NCI-H146 treated with DMSO at 0.1 percent for 48 hours (cell line): ENCODE results near the gene DNAH17.

Source experiments
- DNase-seq: peaks from one replicate; lab custom pipeline; 2025; ENCODE audit not compliant: unreplicated experiment; lab: John Stamatoyannopoulos, UW

Gene DNAH17

DNA sequence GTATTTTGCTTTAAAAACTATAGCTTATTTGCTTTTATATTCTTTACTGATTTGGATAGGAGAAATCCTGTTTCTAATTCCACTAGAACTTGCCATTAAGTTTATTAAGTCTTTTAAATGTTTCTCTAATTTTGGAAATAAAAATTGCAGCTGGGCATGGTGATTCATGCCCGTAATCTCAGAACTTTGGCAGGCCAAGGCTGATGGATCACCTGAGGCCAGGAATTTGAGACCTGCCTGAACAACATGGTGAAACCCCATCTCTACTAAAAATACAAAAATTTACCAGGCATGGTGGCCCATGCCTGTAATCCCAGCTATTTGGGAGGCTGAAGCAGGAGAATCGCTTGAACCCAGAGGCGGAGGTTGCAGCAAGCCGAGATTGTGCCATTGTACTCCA, 30.7 kb downstream of the DNAH17 start:
- DNase-seq: no peak

GRCh38 chr17:78544881-78545755, 32.1 kb downstream of the DNAH17 start:
- peak; percentile 50 for DNase-seq

DNA sequence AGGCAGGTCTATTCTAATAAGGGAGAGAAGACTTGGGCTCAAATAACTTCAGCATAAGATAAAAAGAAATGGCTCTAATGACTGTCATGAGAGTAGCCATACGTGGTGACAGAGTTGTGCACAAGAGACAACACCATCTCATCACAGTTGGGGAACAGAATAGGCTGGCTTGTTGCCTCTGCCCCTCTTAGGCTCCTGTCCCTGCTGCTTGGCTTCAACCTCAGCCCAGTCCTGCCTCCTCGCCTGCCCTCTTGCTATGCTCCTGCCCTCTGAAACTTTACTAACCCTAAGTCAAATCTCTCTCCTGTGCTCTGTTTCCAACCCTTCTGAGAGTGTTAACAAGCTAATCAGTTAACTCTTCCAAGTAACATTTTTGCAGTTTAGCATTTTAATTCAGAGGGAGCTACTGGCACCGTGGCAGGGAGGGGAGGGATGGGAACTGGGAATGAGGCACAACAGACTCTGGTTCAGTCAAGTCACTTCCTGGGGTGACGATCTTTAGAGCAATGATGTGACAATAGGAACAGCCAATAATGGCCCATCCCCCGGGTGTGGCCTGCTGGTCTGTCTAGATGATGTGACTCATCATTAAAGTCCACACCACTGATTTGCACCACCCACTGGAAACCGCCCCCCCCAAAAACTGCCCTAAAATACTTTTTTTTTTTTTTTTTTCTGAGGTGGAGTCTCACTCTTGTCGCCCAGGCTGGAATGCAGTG, 35.5 kb downstream of the DNAH17 start:
- peak; percentile 0 for DNase-seq

- DNase-seq: no peak
These were observed 37.4 kb downstream of the DNAH17 start for GRCh38 chr17:78539781-78540180.

- DNase-seq: no peak
These were observed 39.0 kb downstream of the DNAH17 start for GRCh38 chr17:78538033-78538776.

DNA sequence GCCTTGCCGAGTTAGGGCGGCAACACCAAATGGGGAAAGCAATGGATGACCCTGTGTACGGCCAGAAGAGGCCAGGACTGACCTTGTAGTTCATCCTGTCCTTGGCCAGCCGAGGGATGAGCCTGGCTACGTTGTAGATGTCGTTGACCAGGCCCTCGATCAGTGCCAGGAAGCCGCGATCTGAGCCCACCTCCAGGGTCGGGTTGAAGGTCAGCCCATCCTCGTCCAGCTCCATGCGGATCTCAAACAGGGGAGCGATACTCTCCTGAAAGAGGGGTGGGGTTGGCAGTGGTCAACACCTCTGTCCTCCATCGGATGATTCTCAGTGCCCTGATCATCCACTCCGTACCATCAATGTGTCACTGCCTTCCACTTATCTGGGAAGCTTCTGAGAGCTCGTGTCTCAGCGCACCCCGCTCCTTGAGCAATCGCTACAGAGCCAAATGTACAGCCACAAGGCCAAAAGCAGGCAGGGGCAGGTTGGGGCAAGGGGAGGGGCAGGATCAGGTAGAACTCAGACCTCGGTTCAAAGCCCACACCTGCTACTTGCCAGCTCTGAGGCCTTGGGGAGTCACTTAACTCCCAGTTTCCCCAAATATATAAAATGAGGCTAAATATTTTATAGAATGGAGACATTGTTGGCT, 39.9 kb downstream of the DNAH17 start:
- no peak for DNase-seq

DNA sequence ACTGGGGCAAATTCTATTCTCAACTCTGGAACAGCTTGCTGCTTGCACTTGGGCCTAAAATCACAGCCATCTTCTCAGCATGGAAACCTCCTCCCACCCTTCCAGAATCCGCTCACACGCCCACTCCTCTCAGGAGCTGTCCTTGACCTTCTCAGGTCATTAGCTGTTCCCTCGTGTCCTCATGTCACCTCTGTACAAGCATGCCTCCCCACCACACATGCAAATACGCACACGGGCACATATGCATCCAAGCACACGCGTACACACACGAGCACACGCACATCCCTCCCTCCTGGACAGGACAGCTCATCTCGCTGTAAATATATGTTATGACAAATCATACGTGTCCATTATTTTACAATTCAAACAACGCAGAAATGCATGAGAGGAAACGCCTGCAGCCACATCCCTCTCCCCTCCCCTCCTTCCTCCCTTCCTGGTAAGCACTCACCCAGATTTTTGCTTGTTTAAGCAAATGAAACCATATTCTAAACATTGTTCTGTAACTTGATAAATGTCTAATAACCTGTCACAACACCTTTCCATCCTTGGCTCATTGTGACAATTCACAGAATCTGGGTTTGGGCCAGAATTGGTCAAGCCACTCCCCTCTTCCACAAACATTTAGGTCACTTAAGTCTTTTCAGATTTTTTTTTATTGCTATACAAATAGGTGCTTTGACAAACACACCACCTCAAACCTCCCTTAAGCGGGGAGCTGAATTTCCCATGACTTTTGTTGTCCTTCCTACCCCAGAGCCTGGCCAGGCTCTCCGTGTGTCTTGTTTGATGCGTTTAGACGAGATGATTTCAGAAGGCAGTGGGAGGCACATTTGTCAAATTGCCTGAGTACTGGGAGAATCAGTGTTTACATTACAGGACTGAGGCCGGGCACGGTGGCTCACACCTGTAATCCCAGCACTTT, 41.7 kb downstream of the DNAH17 start:
- peak; percentile 54 for DNase-seq

DNA sequence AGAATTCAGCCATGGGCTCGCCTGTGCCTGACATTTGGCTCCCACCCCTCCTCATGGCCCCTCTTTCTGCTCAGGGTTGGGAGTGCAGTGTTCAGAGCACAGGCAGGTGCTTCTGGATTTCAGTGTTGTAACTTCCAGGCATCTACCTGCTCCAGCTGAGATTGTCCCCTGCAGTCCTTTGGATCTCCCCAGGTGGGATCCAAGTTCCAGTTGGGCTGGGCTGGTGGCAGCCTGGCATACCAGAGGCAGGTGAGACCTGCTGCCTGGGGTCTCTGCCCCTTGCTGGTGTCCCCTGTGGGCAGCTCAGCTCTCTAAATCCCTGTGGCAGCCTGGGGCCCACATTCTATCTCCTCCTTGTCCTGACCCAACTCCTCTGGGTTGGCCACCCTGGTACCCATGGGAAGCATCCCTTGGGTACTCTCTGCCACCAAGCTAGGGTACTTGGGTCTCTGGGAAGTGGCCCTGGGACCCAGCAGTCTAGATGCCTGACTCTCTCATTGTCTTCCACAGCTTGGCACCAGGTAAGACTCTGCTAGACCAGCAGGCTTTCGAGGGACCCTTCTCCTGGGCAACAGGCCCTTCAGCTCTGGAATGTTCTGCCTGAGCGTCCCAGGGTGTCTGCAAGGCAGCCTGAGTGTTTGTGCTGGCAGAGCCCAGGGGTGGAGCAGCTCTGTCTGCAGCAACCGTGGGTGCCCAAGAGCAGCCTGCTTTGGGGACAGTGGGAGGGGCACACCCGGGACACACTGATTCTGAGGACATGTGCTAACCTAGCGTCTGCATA, 42.5 kb downstream of the DNAH17 start:
- DNase-seq: no peak

GRCh38 chr17:78532922-78533640, 44.1 kb downstream of the DNAH17 start:
- DNase-seq: no peak

GRCh38 chr17:78532311-78532710, 44.9 kb downstream of the DNAH17 start:
- DNase-seq: peak; percentile 10

DNA sequence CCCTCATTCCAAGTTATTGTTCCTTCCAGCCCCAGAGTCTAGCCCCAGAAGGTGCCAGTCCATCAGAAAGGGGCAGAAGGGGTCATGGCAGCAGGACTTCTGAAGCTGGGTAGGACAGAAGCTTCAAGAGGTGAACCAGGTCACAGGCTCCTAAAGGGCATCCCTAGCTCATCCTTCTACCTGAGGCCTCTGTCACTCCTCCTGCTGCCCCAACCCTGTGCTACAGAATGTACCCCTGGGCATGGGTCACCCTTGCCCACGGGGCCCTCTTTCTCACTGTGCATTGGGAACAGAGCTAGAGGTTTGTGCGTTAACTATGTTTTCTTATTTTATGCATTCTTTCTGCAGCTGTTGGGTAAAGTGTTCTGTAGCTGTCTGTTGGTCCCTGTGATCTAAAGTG, 46.5 kb downstream of the DNAH17 start:
- DNase-seq: no peak

- peak; percentile 63 for DNase-seq
These were observed 47.1 kb downstream of the DNAH17 start for GRCh38 chr17:78529871-78530670.

DNA sequence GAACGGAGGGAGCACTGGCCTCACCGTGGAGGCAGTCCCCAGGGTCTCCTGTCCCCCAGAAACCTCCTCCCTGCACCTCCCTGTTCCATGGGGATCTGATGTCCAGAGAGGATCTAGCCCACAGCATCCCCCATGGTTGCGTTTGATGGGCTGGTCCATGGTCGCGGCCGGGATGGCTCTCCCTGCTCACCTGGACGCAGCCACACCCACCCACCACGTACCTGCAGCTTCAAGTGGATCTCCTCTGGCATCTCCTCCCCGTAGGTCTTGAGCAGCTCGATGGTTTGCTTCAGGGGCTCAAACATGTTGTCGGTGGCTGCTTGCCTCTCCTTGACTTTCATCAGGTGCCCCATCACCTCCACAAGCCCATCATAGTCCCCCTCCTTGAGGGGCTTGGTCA, 47.9 kb downstream of the DNAH17 start:
- DNase-seq: no peak

DNA sequence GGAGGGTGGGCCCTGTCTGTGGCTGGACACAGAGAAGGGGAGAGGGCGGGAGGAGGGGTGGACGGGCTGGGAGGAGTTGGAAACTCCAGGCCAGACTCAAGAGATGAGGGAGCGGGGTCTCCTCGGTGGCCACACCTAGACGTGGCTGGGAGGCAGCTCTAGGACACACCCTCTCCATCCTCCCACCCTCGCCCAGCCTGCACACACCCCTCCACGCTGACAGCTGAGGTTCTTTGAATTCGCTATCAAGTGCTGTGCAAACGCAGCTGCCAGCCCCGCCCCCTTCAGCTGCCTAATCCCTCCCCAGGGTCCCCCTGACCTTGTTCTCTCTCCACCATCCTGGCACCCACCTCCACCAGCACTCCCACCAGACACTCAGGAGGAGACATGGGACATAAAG, 48.7 kb downstream of the DNAH17 start:
- peak; percentile 71 for DNase-seq

DNA sequence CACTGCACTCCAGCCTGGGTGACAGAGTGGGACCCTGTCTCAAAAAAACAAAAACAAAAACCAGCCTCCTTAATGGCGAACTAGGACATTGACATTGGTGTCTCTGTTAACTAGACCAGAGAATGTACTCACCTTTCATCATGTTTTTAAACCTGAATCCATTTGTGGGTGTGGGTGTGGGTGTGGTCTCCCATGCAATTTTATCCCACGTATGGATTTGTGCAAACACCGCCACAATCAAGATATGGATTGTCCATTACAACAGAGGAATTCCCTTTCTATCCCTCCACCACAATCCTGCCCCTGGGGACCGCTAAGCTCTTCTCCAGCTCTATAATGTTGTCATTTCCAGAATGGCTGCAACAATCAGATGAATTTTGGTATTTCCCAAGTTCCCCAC, 49.9 kb downstream of the DNAH17 start:
- no peak for DNase-seq

- no peak for DNase-seq
These were observed 50.8 kb downstream of the DNAH17 start for GRCh38 chr17:78526231-78527025.
